Fibroblast of lung (primary cell): ENCODE results near the gene FHAD1.

ENCODE experiments used
- EZH2 ChIP-seq: IDR thresholded peaks from 2 replicates; pipeline ENCODE4 v1.5.1; 2012; ENCODE audit warnings: low read length, control low read depth, mild to moderate bottlenecking; ENCODE audit errors: missing control alignments
- TF ChIP-seq, protein P1 (sequence below), 2 donors: IDR thresholded peaks in 1 of 2; conservative IDR thresholded peaks in 1 of 2; 1 replicate in 1 of 2; 2 replicates in 1 of 2; pipeline ENCODE4 v1.5.1; 2011 to 2012; ENCODE audit warnings: low read length in 2 of 2, control low read depth in 1 of 2, inconsistent platforms in 1 of 2, low read depth in 1 of 2, mild to moderate bottlenecking in 1 of 2

DNA sequence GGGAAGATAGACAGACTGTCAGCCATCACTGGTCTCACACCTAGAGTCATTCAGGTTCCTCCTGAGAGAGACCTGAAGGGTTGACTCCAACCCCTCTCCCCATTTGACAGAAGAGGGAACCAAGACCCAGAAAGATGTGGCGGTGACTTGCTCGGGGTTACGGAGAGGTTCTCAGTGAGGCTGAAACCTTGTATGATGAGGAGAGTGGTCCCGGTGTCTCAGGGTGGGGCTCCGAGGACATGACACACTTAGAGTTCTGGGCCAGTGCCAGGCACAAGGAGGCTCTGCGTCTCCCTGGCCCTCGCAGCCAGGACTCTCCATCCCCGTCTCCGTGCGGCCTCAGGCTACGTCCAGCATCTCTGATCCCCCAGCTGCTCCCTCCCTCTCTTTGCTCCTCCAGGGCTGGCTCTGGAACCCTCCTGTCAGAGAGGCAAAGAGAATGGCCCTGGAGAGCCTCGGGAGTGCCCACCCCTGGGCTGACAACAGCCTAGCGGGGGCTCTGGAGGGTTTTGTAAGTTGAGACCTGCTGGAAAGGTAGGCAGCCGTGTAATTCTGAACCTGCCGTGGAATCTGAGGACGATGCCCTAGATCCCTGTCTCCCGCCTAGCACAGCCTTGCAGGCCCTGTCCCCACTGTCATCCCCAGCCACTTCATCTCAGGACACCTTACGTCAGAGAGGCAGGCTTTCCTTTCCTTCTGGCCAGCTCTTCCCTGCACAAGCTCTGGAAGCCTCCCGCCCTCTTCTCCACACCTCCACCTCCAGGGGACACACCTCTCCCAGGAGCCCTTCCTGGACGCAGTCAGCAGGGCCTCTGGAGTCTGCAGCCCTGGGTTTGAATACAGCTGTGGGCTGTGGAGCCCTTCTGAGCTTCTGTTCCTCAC is 166.8 kb downstream of the FHAD1 start:
- TF ChIP-seq, protein P1, sequence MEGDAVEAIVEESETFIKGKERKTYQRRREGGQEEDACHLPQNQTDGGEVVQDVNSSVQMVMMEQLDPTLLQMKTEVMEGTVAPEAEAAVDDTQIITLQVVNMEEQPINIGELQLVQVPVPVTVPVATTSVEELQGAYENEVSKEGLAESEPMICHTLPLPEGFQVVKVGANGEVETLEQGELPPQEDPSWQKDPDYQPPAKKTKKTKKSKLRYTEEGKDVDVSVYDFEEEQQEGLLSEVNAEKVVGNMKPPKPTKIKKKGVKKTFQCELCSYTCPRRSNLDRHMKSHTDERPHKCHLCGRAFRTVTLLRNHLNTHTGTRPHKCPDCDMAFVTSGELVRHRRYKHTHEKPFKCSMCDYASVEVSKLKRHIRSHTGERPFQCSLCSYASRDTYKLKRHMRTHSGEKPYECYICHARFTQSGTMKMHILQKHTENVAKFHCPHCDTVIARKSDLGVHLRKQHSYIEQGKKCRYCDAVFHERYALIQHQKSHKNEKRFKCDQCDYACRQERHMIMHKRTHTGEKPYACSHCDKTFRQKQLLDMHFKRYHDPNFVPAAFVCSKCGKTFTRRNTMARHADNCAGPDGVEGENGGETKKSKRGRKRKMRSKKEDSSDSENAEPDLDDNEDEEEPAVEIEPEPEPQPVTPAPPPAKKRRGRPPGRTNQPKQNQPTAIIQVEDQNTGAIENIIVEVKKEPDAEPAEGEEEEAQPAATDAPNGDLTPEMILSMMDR (conservative IDR thresholded peaks at IDR 0.05 in 1 of 2, IDR thresholded peaks at IDR 0.05 in 1 of 2; ENCODE audit: low read depth in 1 of 2, low read length in 2 of 2): no peak
- TF ChIP-seq EZH2: no peak
